H1 (cell line): ENCODE data around the gene MGAT5B. TPM values are rescaled to one million over a fixed set of nuclear protein-coding genes. Genes with fewer than 3 reads are reported as not detected.

ENCODE experiments used
- CTCF ChIA-PET: fragments of 300-600 bp; sonication (Branson Sonifier 250); formaldehyde crosslinking; loops from one replicate; lab custom pipeline; 2021; ENCODE audit not compliant: partially characterized antibody; lab: Charles Lee
- POLR2A ChIA-PET: fragments of 300-600 bp; sonication (Branson Sonifier 250); formaldehyde crosslinking; loops from one replicate; lab custom pipeline; 2021; ENCODE audit warnings: inconsistent platforms; ENCODE audit not compliant: partially characterized antibody; lab: Charles Lee
- DNase-seq, 2 experiments: peaks; one replicate each; pipeline versions ENCODE4 v3.0.0 to v3.0.0-alpha.2; 2010 to 2022; ENCODE audit warnings: low spot score in 2 of 2, low read depth in 1 of 2, mixed read lengths in 1 of 2
- FAIRE-seq: peaks from 2 replicates; lab custom pipeline; 2011; peaks lifted over from hg19 to GRCh38; lab: Jason Lieb, UNC
- H2AFZ ChIP-seq: 2 replicates; pipeline ENCODE4 v1.8.1; 2012; ENCODE audit warnings: low read length, inconsistent platforms
- H2AK5ac ChIP-seq: 2 replicates; pipeline ENCODE4 v1.6.1; 2013; ENCODE audit warnings: low read depth, low read length
- H2BK120ac ChIP-seq: replicated peaks from 2 replicates; pipeline ENCODE3; 2013; ENCODE audit warnings: low read depth, low read length, inconsistent platforms
- H2BK12ac ChIP-seq: 2 replicates; pipeline ENCODE4 v1.6.1; 2013; ENCODE audit warnings: low read depth, low read length
- H2BK15ac ChIP-seq: 2 replicates; pipeline ENCODE4 v1.6.1; 2013; ENCODE audit warnings: low read length
- H2BK20ac ChIP-seq: 2 replicates; pipeline ENCODE4 v1.6.1; 2013; ENCODE audit warnings: low read length
- H2BK5ac ChIP-seq: 2 replicates; pipeline ENCODE4 v1.6.1; 2013; ENCODE audit warnings: low read depth, low read length
- H3K14ac ChIP-seq: 2 replicates; pipeline ENCODE4 v1.6.1; 2013; ENCODE audit warnings: inconsistent platforms; ENCODE audit not compliant: insufficient read length
- H3K18ac ChIP-seq: 2 replicates; pipeline ENCODE4 v1.6.1; 2013; ENCODE audit warnings: low read length; ENCODE audit errors: extremely low read depth
- H3K23ac ChIP-seq: 2 replicates; pipeline ENCODE4 v1.6.1; 2013; ENCODE audit warnings: inconsistent platforms; ENCODE audit not compliant: insufficient read length
- H3K23me2 ChIP-seq: 2 replicates; pipeline ENCODE4 v1.6.1; 2013; ENCODE audit warnings: low read depth, low read length
- H3K27ac ChIP-seq: 2 replicates; pipeline ENCODE4 v1.6.1; 2011; ENCODE audit warnings: low read depth, low read length, inconsistent platforms
- H3K27me3 ChIP-seq, 4 experiments: replicated peaks in 1 of 4; 1 replicate in 1 of 4; 2 replicates in 3 of 4; pipeline versions ENCODE4 v1.6.1 to v1.8.1; 2011 to 2013; ENCODE audit warnings: low read length in 3 of 4, mild to moderate bottlenecking in 3 of 4, inconsistent platforms in 2 of 4, mixed read lengths in 2 of 4, moderate library complexity in 1 of 4; ENCODE audit not compliant: control insufficient read depth in 3 of 4, insufficient read depth in 3 of 4; ENCODE audit errors: extremely low read depth in 1 of 4
- H3K36me3 ChIP-seq, 4 experiments: 2 replicates each; pipeline versions ENCODE4 v1.6.1 to v1.8.1; 2011 to 2013; ENCODE audit warnings: mild to moderate bottlenecking in 4 of 4, low read length in 3 of 4, moderate library complexity in 2 of 4, control low read depth in 1 of 4, inconsistent platforms in 1 of 4; ENCODE audit not compliant: insufficient read depth in 4 of 4, control insufficient read depth in 2 of 4
- H3K4ac ChIP-seq: replicated peaks from 2 replicates; pipeline ENCODE3; 2013; ENCODE audit warnings: low read length, low read depth, mixed read lengths, inconsistent platforms; ENCODE audit not compliant: insufficient read length
- H3K4me1 ChIP-seq, 4 experiments: replicated peaks in 1 of 4; 1 replicate in 1 of 4; 2 replicates in 3 of 4; pipeline versions ENCODE4 v1.6.1 to v1.8.1; 2011 to 2013; ENCODE audit warnings: low read length in 3 of 4, inconsistent platforms in 2 of 4, mixed read lengths in 1 of 4; ENCODE audit not compliant: insufficient read depth in 4 of 4, control insufficient read depth in 3 of 4
- H3K4me2 ChIP-seq, 2 experiments: 2 replicates each; pipeline versions ENCODE4 v1.6.1 to v1.8.1; 2011 to 2013; ENCODE audit warnings: low read depth in 2 of 2, low read length in 2 of 2, control low read depth in 1 of 2, inconsistent platforms in 1 of 2, mild to moderate bottlenecking in 1 of 2; ENCODE audit not compliant: insufficient read depth in 1 of 2
- H3K4me3 ChIP-seq, 4 experiments: fragments of 200-600, 300-600 bp in 1 of 4; sonication (generic), shearing (Covaris generic), sonication (Bioruptor Twin) in 1 of 4; 2 replicates each; pipeline versions ENCODE4 v1.5.1 to v1.8.1; 2011 to 2016; ENCODE audit warnings: low read length in 4 of 4, low read depth in 3 of 4, control low read depth in 2 of 4, inconsistent platforms in 2 of 4, mild to moderate bottlenecking in 2 of 4, mixed read lengths in 1 of 4, moderate library complexity in 1 of 4; ENCODE audit not compliant: insufficient read depth in 2 of 4; ENCODE audit errors: extremely low read depth in 1 of 4
- H3K56ac ChIP-seq: replicated peaks from 2 replicates; pipeline ENCODE3; 2013; ENCODE audit warnings: low read depth, mild to moderate bottlenecking, mixed read lengths, low read length, inconsistent platforms; ENCODE audit not compliant: insufficient read length
- H3K79me1 ChIP-seq: 2 replicates; pipeline ENCODE4 v1.6.1; 2013; ENCODE audit warnings: low read depth, low read length, control low read depth
- H3K79me2 ChIP-seq, 2 experiments: 2 replicates each; pipeline versions ENCODE4 v1.6.1 to v1.8.1; 2012 to 2013; ENCODE audit warnings: low read length in 2 of 2, mild to moderate bottlenecking in 2 of 2, inconsistent platforms in 1 of 2; ENCODE audit not compliant: insufficient read depth in 2 of 2, control insufficient read depth in 1 of 2
- H3K9ac ChIP-seq, 4 experiments: replicated peaks in 1 of 4; 1 replicate in 1 of 4; 2 replicates in 3 of 4; pipeline versions ENCODE4 v1.6.1 to v1.8.1; 2011 to 2013; ENCODE audit warnings: low read depth in 3 of 4, low read length in 3 of 4, control low read depth in 2 of 4, mild to moderate bottlenecking in 2 of 4, moderate library complexity in 2 of 4, inconsistent platforms in 1 of 4; ENCODE audit errors: extremely low read depth in 1 of 4
- H3K9me3 ChIP-seq, 2 experiments: 2 replicates each; pipeline versions ENCODE4 v1.6.1 to v1.8.1; 2012 to 2013; ENCODE audit warnings: mild to moderate bottlenecking in 2 of 2, moderate library complexity in 2 of 2, control low read depth in 1 of 2, inconsistent platforms in 1 of 2, low read depth in 1 of 2, low read length in 1 of 2, mixed read lengths in 1 of 2; ENCODE audit not compliant: insufficient read depth in 2 of 2
- H4K20me1 ChIP-seq, 2 experiments: replicated peaks in 1 of 2; 2 replicates each; pipeline versions ENCODE3 to v1.8.1; 2011 to 2013; ENCODE audit warnings: inconsistent platforms in 2 of 2, low read length in 2 of 2, mild to moderate bottlenecking in 1 of 2; ENCODE audit not compliant: insufficient read depth in 2 of 2, control insufficient read depth in 1 of 2
- H4K5ac ChIP-seq: 2 replicates; pipeline ENCODE4 v1.6.1; 2013; ENCODE audit warnings: low read length, low read depth, mixed read lengths, inconsistent platforms; ENCODE audit not compliant: insufficient read length
- H4K8ac ChIP-seq: 2 replicates; pipeline ENCODE4 v1.8.0; 2013; ENCODE audit warnings: mild to moderate bottlenecking, moderate library complexity, low read length, inconsistent platforms; ENCODE audit not compliant: insufficient read depth; ENCODE audit errors: extremely low read depth
- H4K91ac ChIP-seq: replicated peaks from 2 replicates; pipeline ENCODE3; 2013; ENCODE audit warnings: low read length, mixed read lengths, inconsistent platforms; ENCODE audit not compliant: insufficient read length
- HDAC6 ChIP-seq: IDR thresholded peaks from one replicate; pipeline ENCODE4 v1.7.1; 2012; ENCODE audit warnings: low read depth, mild to moderate bottlenecking, inconsistent platforms, low read length, moderate library complexity
- PHF8 ChIP-seq: fragments of 200-600 bp; sonication (generic); conservative IDR thresholded peaks from 2 replicates; pipeline ENCODE4 v1.7.1; 2012; ENCODE audit warnings: low read depth, mild to moderate bottlenecking, inconsistent platforms, low read length, moderate library complexity
- SIX5 ChIP-seq: IDR thresholded peaks from 2 replicates; pipeline ENCODE4 v1.6.1; 2011; ENCODE audit warnings: mild to moderate bottlenecking, low read depth, low read length
- SUZ12 ChIP-seq: fragments of 200-600 bp; sonication (generic); IDR thresholded peaks from 2 replicates; pipeline ENCODE4 v1.6.1; 2012; ENCODE audit warnings: mild to moderate bottlenecking, inconsistent platforms, low read length, moderate library complexity, mixed read lengths
- TAF7 ChIP-seq: optimal IDR thresholded peaks from 2 replicates; pipeline ENCODE3; 2011; ENCODE audit warnings: low read depth, mild to moderate bottlenecking, inconsistent platforms, low read length, moderate library complexity, borderline replicate concordance
- WGBS, 2 experiments: shearing (Covaris generic) in 1 of 2; methylation state at CpG; one replicate each; pipeline versions ENCODE4 v1.1.6 to v1.1.7; 2013 to 2015; ENCODE audit warnings: low lambda C conversion rate in 2 of 2, mixed read lengths in 2 of 2, inconsistent platforms in 1 of 2, low coverage in 1 of 2, missing lambda C conversion rate in 1 of 2; ENCODE audit not compliant: insufficient replicate concordance in 2 of 2, insufficient coverage in 1 of 2, insufficient read length in 1 of 2; ENCODE audit errors: extremely low coverage in 1 of 2, missing lambda C conversion rate in 1 of 2; 5-methylcytosine and 5-hydroxymethylcytosine counted together
- polyA plus RNA-seq, 7 experiments: library from polyadenylated mRNA; depleted of rRNA in 3 of 7; stranded (reverse) in 5 of 7; unstranded in 2 of 7; fragments of >200 nt in 5 of 7; fragments of 200-250 nt in 2 of 7; gene quantifications; 1 replicate in 5 of 7; 2 replicates in 1 of 7; 4 replicates in 1 of 7; pipeline versions ENCODE4 v1.2.1 to v1.2.3, GENCODE V29; 2011 to 2013; ENCODE audit warnings: missing spikeins in 2 of 7, mixed read lengths in 2 of 7
- total RNA-seq: library from RNA; stranded (reverse); fragmentation: NEBNext Ultra II Directional; extraction: Animal tissue kit (Norgen Biotek cat#: 25700); gene quantifications from 2 replicates; pipeline ENCODE4 v1.2.1, GENCODE V29; 2021
- TF ChIP-seq, protein P1 (sequence below), 3 experiments: IDR thresholded peaks; 1 replicate in 2 of 3; 2 replicates in 1 of 3; pipeline versions ENCODE4 v1.5.1 to v1.6.1; 2011; ENCODE audit warnings: low read length in 3 of 3, mild to moderate bottlenecking in 3 of 3, inconsistent platforms in 2 of 3, low read depth in 1 of 3, moderate library complexity in 1 of 3; ENCODE audit not compliant: insufficient read depth in 1 of 3; ENCODE audit errors: control extremely low read depth in 1 of 3
- TF ChIP-seq, protein P2 (sequence below): IDR thresholded peaks from 2 replicates; pipeline ENCODE4 v1.6.1; 2011; ENCODE audit warnings: low read depth, mild to moderate bottlenecking, low read length; ENCODE audit not compliant: insufficient read depth

MGAT5B gene
- total and polyA plus RNA-seq, 2 of the 8 experiments (the other 6 are each of a cell fraction or from before 2014, with no cell fraction given), result 7.9 to 8.2 TPM

- H2BK5ac ChIP-seq, result no peak overlapping the region
- H3K4me2 ChIP-seq, result no peak overlapping the region
- no peak overlapping the region for H3K4ac ChIP-seq
- H3K27me3 ChIP-seq, result no peaks in the 10 kb centered on the region
- TF ChIP-seq SIX5 (no peak), PHF8 (no peak), HDAC6 (no peak), TAF7 (no peak), SUZ12 (no peak)
- TF ChIP-seq, protein P1, sequence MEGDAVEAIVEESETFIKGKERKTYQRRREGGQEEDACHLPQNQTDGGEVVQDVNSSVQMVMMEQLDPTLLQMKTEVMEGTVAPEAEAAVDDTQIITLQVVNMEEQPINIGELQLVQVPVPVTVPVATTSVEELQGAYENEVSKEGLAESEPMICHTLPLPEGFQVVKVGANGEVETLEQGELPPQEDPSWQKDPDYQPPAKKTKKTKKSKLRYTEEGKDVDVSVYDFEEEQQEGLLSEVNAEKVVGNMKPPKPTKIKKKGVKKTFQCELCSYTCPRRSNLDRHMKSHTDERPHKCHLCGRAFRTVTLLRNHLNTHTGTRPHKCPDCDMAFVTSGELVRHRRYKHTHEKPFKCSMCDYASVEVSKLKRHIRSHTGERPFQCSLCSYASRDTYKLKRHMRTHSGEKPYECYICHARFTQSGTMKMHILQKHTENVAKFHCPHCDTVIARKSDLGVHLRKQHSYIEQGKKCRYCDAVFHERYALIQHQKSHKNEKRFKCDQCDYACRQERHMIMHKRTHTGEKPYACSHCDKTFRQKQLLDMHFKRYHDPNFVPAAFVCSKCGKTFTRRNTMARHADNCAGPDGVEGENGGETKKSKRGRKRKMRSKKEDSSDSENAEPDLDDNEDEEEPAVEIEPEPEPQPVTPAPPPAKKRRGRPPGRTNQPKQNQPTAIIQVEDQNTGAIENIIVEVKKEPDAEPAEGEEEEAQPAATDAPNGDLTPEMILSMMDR (IDR thresholded peaks at IDR 0.05; ENCODE audit: control extremely low read depth in 1 of 3, insufficient read depth in 1 of 3, low read depth in 1 of 3, low read length in 3 of 3), result no peak
- TF ChIP-seq, protein P2, sequence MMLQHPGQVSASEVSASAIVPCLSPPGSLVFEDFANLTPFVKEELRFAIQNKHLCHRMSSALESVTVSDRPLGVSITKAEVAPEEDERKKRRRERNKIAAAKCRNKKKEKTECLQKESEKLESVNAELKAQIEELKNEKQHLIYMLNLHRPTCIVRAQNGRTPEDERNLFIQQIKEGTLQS, result no peak
- H2AFZ ChIP-seq, result no peak overlapping the region
- no peak overlapping the region for H4K8ac ChIP-seq
- no peak overlapping the region for H2BK20ac ChIP-seq
- H2AK5ac ChIP-seq, result no peak overlapping the region
- H3K14ac ChIP-seq, result no peak overlapping the region
- POLR2A ChIA-PET, result interaction anchor here (1.5 kb wide), 1 partner anchor 9 kb away, joined by 5 read pairs; no protein-coding TSS in a partner anchor
- no peaks in the 10 kb centered on the region for H3K23me2 ChIP-seq
- DNase-seq, result no peak
- no peak for FAIRE-seq
- H4K5ac ChIP-seq, result no peak overlapping the region
- no peak overlapping the region for H2BK12ac ChIP-seq
- H3K79me1 ChIP-seq, result no peaks in the 10 kb centered on the region
- no peak overlapping the region for H3K18ac ChIP-seq
- no peaks in the 10 kb centered on the region; a peak in 2 of 8 replicates for H3K36me3 ChIP-seq
- no peak overlapping the region for H4K91ac ChIP-seq
- H3K56ac ChIP-seq, result no peak overlapping the region
- H3K9ac ChIP-seq, result no peak overlapping the region
- H3K4me1 ChIP-seq, result peaks cover 0 to 9% (median 1%) of the 10 kb centered on the region in 4 experiments; a peak in 4 of 7 replicates
- H2BK15ac ChIP-seq, result no peak overlapping the region
- no peak overlapping the region for H3K4me3 ChIP-seq
- CTCF ChIA-PET, result interaction anchor here (1.0 kb wide), 1 partner anchor 8 kb away, joined by 3 read pairs; no protein-coding TSS in a partner anchor
- H3K9me3 ChIP-seq, result no peaks in the 10 kb centered on the region
- no peaks in the 10 kb centered on the region for H3K79me2 ChIP-seq
- H3K23ac ChIP-seq, result no peak overlapping the region
- H2BK120ac ChIP-seq, result no peak overlapping the region
- no peaks in the 10 kb centered on the region for H4K20me1 ChIP-seq
- 94% methylated on average over 8 of the region's 17 CpGs; no CpG with 5 or more reads in 1 of the 2 experiments for WGBS, 2 experiments
- no peak overlapping the region for H3K27ac ChIP-seq
Measured at GRCh38 chr17:76947771-76948170, 79.6 kb downstream of the MGAT5B start.
